Measurements from ENCODE around the gene RPS6KA5. TPM values are rescaled to one million over a fixed set of nuclear protein-coding genes. Genes with fewer than 3 reads are reported as not detected.

RPS6KA5 gene
- total RNA-seq, 1 experiment from 2014 or later = 1.9 TPM

- no peaks in the 10 kb centered on the region for H3K36me3 ChIP-seq
- no peak for DNase-seq (ENCODE audit: low read depth in 1 of 2, low spot score in 2 of 2)
Observed at GRCh38 chr14:90805662-90806540, 254.5 kb downstream of the RPS6KA5 start.

GRCh38 chr14:90805084-90805391 is 255.4 kb downstream of the RPS6KA5 start:
- no peaks in the 10 kb centered on the region for H3K27me3 ChIP-seq (replicated peaks)
- no peak overlapping the region for H3K4me3 ChIP-seq
- H3K4me1 ChIP-seq (replicated peaks) = no peaks in the 10 kb centered on the region
- no peak overlapping the region for H3K27ac ChIP-seq
- no peaks in the 10 kb centered on the region for H3K9me3 ChIP-seq (replicated peaks)
- no peak for DNase-seq (ENCODE audit: low read depth in 1 of 2, low spot score in 2 of 2)
- H3K36me3 ChIP-seq = no peaks in the 10 kb centered on the region

More at GRCh38 chr14:90805662-90806540, 254.5 kb downstream of the RPS6KA5 start:
- Histone ChIP-seq H3K4me1 (replicated peaks) (no peaks in the 10 kb centered on the region), H3K4me3 (no peak overlapping the region), H3K27me3 (replicated peaks) (no peaks in the 10 kb centered on the region), H3K9me3 (replicated peaks) (no peaks in the 10 kb centered on the region), H3K27ac (no peak overlapping the region)

GRCh38 chr14:90804292-90805083 is 256.0 kb downstream of the RPS6KA5 start:
- no peak overlapping the region for H3K4me3 ChIP-seq
- no peak overlapping the region for H3K27ac ChIP-seq
- no peaks in the 10 kb centered on the region for H3K4me1 ChIP-seq (replicated peaks)
- no peaks in the 10 kb centered on the region for H3K27me3 ChIP-seq (replicated peaks)
- no peak for DNase-seq (ENCODE audit: low read depth in 1 of 2, low spot score in 2 of 2)
- H3K9me3 ChIP-seq (replicated peaks) = no peaks in the 10 kb centered on the region
- no peaks in the 10 kb centered on the region for H3K36me3 ChIP-seq

GRCh38 chr14:90803249-90803648 is 257.2 kb downstream of the RPS6KA5 start:
- no peak overlapping the region for H3K27ac ChIP-seq
- no peak for DNase-seq (ENCODE audit: low read depth in 1 of 2, low spot score in 2 of 2)

DNA sequence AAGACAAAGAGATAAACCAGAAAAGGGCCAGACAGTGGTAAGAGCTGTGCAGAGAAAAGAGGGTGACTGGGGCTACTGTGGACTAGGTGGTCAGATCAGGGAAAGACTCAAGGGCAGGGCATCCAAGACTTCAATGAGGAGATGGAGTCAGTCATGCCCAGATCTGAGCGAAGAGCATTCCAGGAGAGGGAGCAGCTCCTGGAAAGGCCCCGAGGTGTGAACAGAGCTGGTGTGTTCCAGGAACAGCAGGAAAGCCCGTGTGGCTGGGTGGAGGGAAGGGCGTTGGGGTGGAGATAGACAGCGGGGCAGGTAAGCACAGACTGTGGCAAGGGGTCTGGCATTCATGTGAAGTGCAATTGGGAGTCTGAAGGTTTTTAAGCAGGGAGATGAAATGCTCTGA is 261.0 kb downstream of the RPS6KA5 start:
- no peaks in the 10 kb centered on the region for H3K27me3 ChIP-seq (replicated peaks)
- H3K36me3 ChIP-seq = no peaks in the 10 kb centered on the region
- DNase-seq (ENCODE audit: low read depth in 1 of 2, low spot score in 2 of 2) = no peak
- H3K27ac ChIP-seq = no peak overlapping the region
- H3K9me3 ChIP-seq (replicated peaks) = no peaks in the 10 kb centered on the region
- no peak overlapping the region for H3K4me3 ChIP-seq
- H3K4me1 ChIP-seq (replicated peaks) = peaks cover 13% of the 10 kb centered on the region

More at GRCh38 chr14:90803249-90803648, 257.2 kb downstream of the RPS6KA5 start:
- Histone ChIP-seq H3K27me3 (replicated peaks) (no peaks in the 10 kb centered on the region), H3K4me1 (replicated peaks) (no peaks in the 10 kb centered on the region), H3K9me3 (replicated peaks) (no peaks in the 10 kb centered on the region), H3K4me3 (no peak overlapping the region), H3K36me3 (no peaks in the 10 kb centered on the region)

DNA sequence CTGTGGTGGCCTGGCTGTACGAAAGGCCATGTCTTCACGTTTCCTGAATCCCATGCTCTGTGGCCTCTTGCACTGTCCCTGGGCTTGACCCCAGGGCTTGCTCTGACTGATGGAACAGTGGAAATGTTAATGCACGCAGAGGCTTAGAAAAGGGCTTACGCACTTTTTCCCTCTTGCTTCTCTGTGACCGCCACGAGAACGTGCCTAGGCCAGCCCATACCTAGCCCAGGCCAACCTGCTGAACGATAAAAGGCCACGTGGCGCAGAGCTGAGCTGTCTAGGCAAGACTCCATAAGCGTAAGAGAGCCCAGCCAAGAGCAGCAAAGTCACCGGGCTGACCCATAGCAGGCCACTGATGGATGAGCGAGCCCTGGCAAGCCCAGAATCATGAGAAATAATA is 262.5 kb downstream of the RPS6KA5 start:
- Histone ChIP-seq H3K36me3 (no peaks in the 10 kb centered on the region), H3K4me3 (no peak overlapping the region), H3K9me3 (replicated peaks) (no peaks in the 10 kb centered on the region), H3K27ac (no peak overlapping the region), H3K27me3 (replicated peaks) (no peaks in the 10 kb centered on the region), H3K4me1 (replicated peaks) (peaks cover 13% of the 10 kb centered on the region)
- DNase-seq (ENCODE audit: low read depth in 1 of 2, low spot score in 2 of 2) = no peak

Other genes with a start within 250 kb of the RPS6KA5 start
- 24.2 and 38.3 TPM in 2 replicates for gene TTC7B, start 244.2 kb downstream of the RPS6KA5 start, total RNA-seq (2014; rRNA removed; shearing (Covaris generic))
- 7.3 and 11.8 TPM in 2 replicates for gene DGLUCY, start 53.4 kb upstream of the RPS6KA5 start, total RNA-seq (2014; rRNA removed; shearing (Covaris generic))
- gene GPR68, start 184.1 kb upstream of the RPS6KA5 start, total RNA-seq (2014; rRNA removed; shearing (Covaris generic)) = not detected in 2 replicates

All from SJSA1 (cell line).